Measurements from ENCODE around the gene FRMD4A. TPM values are rescaled to one million over a fixed set of nuclear protein-coding genes. Genes with fewer than 3 reads are reported as not detected.
"Not testable (repeated sequence)": the region's sequence is repeated elsewhere in the genome, so short reads cannot be mapped to it uniquely, and the experiment has no call there.

Gene FRMD4A
- total and polyA plus RNA-seq, 7 donors: 3.0 to 27.8 (median 14.4) TPM

- peaks cover 0 to 29% (median 15%) of the 10 kb centered on the region in 4 donors for H3K4me1 ChIP-seq
- H3K4me3 ChIP-seq: no peak overlapping the region
- 20 to 22% methylated on average over 11 of the region's 11 CpGs for WGBS, 2 donors
- no peaks in the 10 kb centered on the region for H3K27me3 ChIP-seq
- H3K27ac ChIP-seq: peak overlapping the region; percentile 18 to 72 (median 32)
- no peak for DNase-seq
- no peak for TF ChIP-seq POLR2A (IDR thresholded peaks at IDR 0.05)
- no peak for TF ChIP-seq POLR2AphosphoS5 (IDR thresholded peaks at IDR 0.05)
- TF ChIP-seq EP300 (IDR thresholded peaks at IDR 0.05): no peak
- TF ChIP-seq CTCF (IDR thresholded peaks at IDR 0.05): no peak
- intact Hi-C loops (cut with DNase I): loop anchor here (2.0 to 10.0 kb wide), 3 partner anchors 160 to 1048 kb away; partner anchors contain the start of genes CDNF, HSPA14 and MSANTD7
- no peaks in the 10 kb centered on the region for H3K36me3 ChIP-seq
- no peaks in the 10 kb centered on the region for H3K9me3 ChIP-seq
Measured at GRCh38 chr10:13787015-13787421, 543.7 kb downstream of the FRMD4A start.

GRCh38 chr10:13784067-13784466 lies 546.7 kb downstream of the FRMD4A start:
- no peaks in the 10 kb centered on the region for H3K36me3 ChIP-seq
- DNase-seq: no peak
- WGBS, 2 donors: 64 to 66% methylated on average over 2 of the region's 2 CpGs
- TF ChIP-seq CTCF (IDR thresholded peaks at IDR 0.05) (no peak), POLR2AphosphoS5 (IDR thresholded peaks at IDR 0.05) (no peak), EP300 (IDR thresholded peaks at IDR 0.05) (no peak), POLR2A (IDR thresholded peaks at IDR 0.05) (no peak)
- H3K4me1 ChIP-seq: peaks cover 0 to 25% (median 13%) of the 10 kb centered on the region in 4 donors
- H3K4me3 ChIP-seq: no peak overlapping the region
- H3K27ac ChIP-seq: no peak overlapping the region
- H3K9me3 ChIP-seq: no peaks in the 10 kb centered on the region
- intact Hi-C loops (cut with DNase I): loop anchor here (10.0 kb wide), 1 partner anchor 1051 kb away; the partner anchor contains the start of genes CDNF, HSPA14 and MSANTD7
- no peaks in the 10 kb centered on the region for H3K27me3 ChIP-seq

- no peaks in the 10 kb centered on the region for H3K9me3 ChIP-seq
- no peaks in the 10 kb centered on the region for H3K36me3 ChIP-seq
- TF ChIP-seq EP300 (IDR thresholded peaks at IDR 0.05): no peak
- TF ChIP-seq CTCF (IDR thresholded peaks at IDR 0.05): no peak
- no peak for TF ChIP-seq POLR2AphosphoS5 (IDR thresholded peaks at IDR 0.05)
- no peak for TF ChIP-seq POLR2A (IDR thresholded peaks at IDR 0.05)
- WGBS, 2 donors: 74 to 75% methylated on average over 6 of the region's 6 CpGs
- H3K27me3 ChIP-seq: no peaks in the 10 kb centered on the region
- peaks cover 0 to 7% (median 0%) of the 10 kb centered on the region in 4 donors for H3K4me1 ChIP-seq
- DNase-seq: no peak
- H3K27ac ChIP-seq: no peak overlapping the region
- no peak overlapping the region for H3K4me3 ChIP-seq
- intact Hi-C loops (cut with DNase I): loop anchor here (2.0 to 10.0 kb wide), 4 partner anchors 62 to 1055 kb away; partner anchors contain the start of genes CDNF, HSPA14 and MSANTD7
Measured at GRCh38 chr10:13779748-13780147, 551.0 kb downstream of the FRMD4A start.

- H3K4me1 ChIP-seq, H3K36me3 ChIP-seq, H3K4me3 ChIP-seq, H3K27me3 ChIP-seq, H3K27ac ChIP-seq, DNase-seq, H3K9me3 ChIP-seq: not testable (repeated sequence)
- intact Hi-C loops (cut with DNase I): loop anchor here (1.0 to 5.0 kb wide), 4 partner anchors 61 to 406 kb away; no protein-coding TSS in a partner anchor
- 87 to 95% methylated on average over 4 of the region's 4 CpGs for WGBS, 2 donors
Measured at GRCh38 chr10:13778693-13778960, 552.1 kb downstream of the FRMD4A start.

GRCh38 chr10:13776861-13777311 lies 553.8 kb downstream of the FRMD4A start:
- Histone ChIP-seq H3K36me3 (no peaks in the 10 kb centered on the region), H3K9me3 (no peaks in the 10 kb centered on the region), H3K27me3 (no peaks in the 10 kb centered on the region), H3K4me3 (no peak overlapping the region), H3K4me1 (peaks cover 0 to 7% (median 0%) of the 10 kb centered on the region in 4 donors), H3K27ac (no peak overlapping the region)
- intact Hi-C loops (cut with DNase I): loop anchor here (5.0 kb wide), 2 partner anchors 60 to 405 kb away; no protein-coding TSS in a partner anchor
- WGBS, 2 donors: 52 to 64% methylated on average over 7 of the region's 7 CpGs
- TF ChIP-seq CTCF (IDR thresholded peaks at IDR 0.05): no peak
- no peak for TF ChIP-seq EP300 (IDR thresholded peaks at IDR 0.05)
- no peak for TF ChIP-seq POLR2A (IDR thresholded peaks at IDR 0.05)
- no peak for TF ChIP-seq POLR2AphosphoS5 (IDR thresholded peaks at IDR 0.05)
- no peak for DNase-seq
